Measurements from ENCODE around the gene COL18A1. TPM values are rescaled to one million over a fixed set of nuclear protein-coding genes. Genes with fewer than 3 reads are reported as not detected.

The COL18A1 gene
- total and polyA plus RNA-seq, 2 of the 8 experiments (the other 6 are each of a cell fraction or from before 2014, with no cell fraction given) = 145 to 201 TPM

- H2BK12ac ChIP-seq (ENCODE audit: low read depth, low read length) = peak overlapping the region; percentile 50; the same call in 1 of the 2 replicates
- WGBS, 2 experiments (ENCODE audit: extremely low coverage in 1 of 2, insufficient coverage in 1 of 2, insufficient read length in 1 of 2, insufficient replicate concordance in 2 of 2, low coverage in 1 of 2, low lambda C conversion rate in 2 of 2, missing lambda C conversion rate in 1 of 2) = 81% methylated on average over 11 of the region's 18 CpGs; no CpG with 5 or more reads in 1 of the 2 experiments
- ChIA-PET CTCF (ENCODE audit: partially characterized antibody) (interaction anchor here (0.7 to 2.6 kb wide), 14 partner anchors 13 to 226 kb away, joined by 3 to 13 read pairs (median 3); no protein-coding TSS in a partner anchor), POLR2A (ENCODE audit: partially characterized antibody) (interaction anchor here (0.8 to 3.6 kb wide), 5 partner anchors 9 to 145 kb away, joined by 3 to 17 read pairs (median 4); no protein-coding TSS in a partner anchor)
- peaks cover 12 to 51% of the 10 kb centered on the region in 2 experiments for H4K20me1 ChIP-seq (replicated peaks in 1 of 2; ENCODE audit: control insufficient read depth in 1 of 2, insufficient read depth in 2 of 2, low read length in 2 of 2)
- peaks cover 0 to 7% (median 1%) of the 10 kb centered on the region in 4 experiments; a peak in 4 of 8 replicates for H3K36me3 ChIP-seq (ENCODE audit: control insufficient read depth in 2 of 4, insufficient read depth in 4 of 4, low read length in 3 of 4)
- H4K91ac ChIP-seq (replicated peaks; ENCODE audit: insufficient read length, low read length) = peak overlapping the region; percentile 55
- H3K4me2 ChIP-seq (ENCODE audit: insufficient read depth in 1 of 2, low read depth in 2 of 2, low read length in 2 of 2) = no peak overlapping the region
- no peaks in the 10 kb centered on the region for H3K9me3 ChIP-seq (ENCODE audit: insufficient read depth in 2 of 2, low read depth in 1 of 2, low read length in 1 of 2)
- peak overlapping the region; percentile 99; the same call in 1 of the 2 replicates for H2BK15ac ChIP-seq (ENCODE audit: low read length)
- H3K79me2 ChIP-seq (ENCODE audit: control insufficient read depth in 1 of 2, insufficient read depth in 2 of 2, low read length in 2 of 2) = peaks cover 5 to 93% of the 10 kb centered on the region in 2 experiments; a peak in 3 of 4 replicates
- no peak overlapping the region for H2BK120ac ChIP-seq (replicated peaks; ENCODE audit: low read depth, low read length)
- no peak overlapping the region for H2BK20ac ChIP-seq (ENCODE audit: low read length)
- H3K27me3 ChIP-seq (replicated peaks in 1 of 4; ENCODE audit: control insufficient read depth in 3 of 4, extremely low read depth in 1 of 4, insufficient read depth in 3 of 4, low read length in 3 of 4) = no peaks in the 10 kb centered on the region
- no peak overlapping the region for H3K14ac ChIP-seq (ENCODE audit: insufficient read length)
- no peak overlapping the region for H3K4me3 ChIP-seq (ENCODE audit: extremely low read depth in 1 of 4, insufficient read depth in 2 of 4, low read depth in 3 of 4, low read length in 4 of 4)
- peaks cover 0 to 21% (median 15%) of the 10 kb centered on the region in 4 experiments; a peak in 6 of 7 replicates for H3K4me1 ChIP-seq (replicated peaks in 1 of 4; ENCODE audit: control insufficient read depth in 3 of 4, insufficient read depth in 4 of 4, low read length in 3 of 4)
- H3K56ac ChIP-seq (replicated peaks; ENCODE audit: insufficient read length, low read depth, low read length) = no peak overlapping the region
- TF ChIP-seq MAX (IDR thresholded peaks at IDR 0.05) (0 out of 2 replicates have a peak, but pooled peaks have one; percentile 22), E2F6 (IDR thresholded peaks at IDR 0.05) (0 out of 2 replicates have a peak, but pooled peaks have one; percentile 47), SP4 (IDR thresholded peaks at IDR 0.05; ENCODE audit: low read length) (no peak)
- peak overlapping the region; percentile 87 for H2AK5ac ChIP-seq (ENCODE audit: low read depth, low read length)
- no peak overlapping the region for H3K4ac ChIP-seq (replicated peaks; ENCODE audit: insufficient read length, low read depth, low read length)
- peak overlapping the region; percentile 35; the same call in 1 of the 2 replicates for H3K27ac ChIP-seq (ENCODE audit: low read depth, low read length)
- H3K18ac ChIP-seq (ENCODE audit: extremely low read depth, low read length) = no peak overlapping the region; the same call in 1 of the 2 replicates
- FAIRE-seq (no peak), DNase-seq (ENCODE audit: low read depth in 1 of 2, low spot score in 2 of 2) (no peak)
- H2AFZ ChIP-seq (ENCODE audit: low read length) = no peak overlapping the region
- H4K8ac ChIP-seq (ENCODE audit: extremely low read depth, insufficient read depth, low read length) = no peak overlapping the region
- peak overlapping the region; percentile 85 for H2BK5ac ChIP-seq (ENCODE audit: low read depth, low read length)
- peaks cover 11% of the 10 kb centered on the region for H3K23me2 ChIP-seq (ENCODE audit: low read depth, low read length)
- H3K79me1 ChIP-seq (ENCODE audit: low read depth, low read length) = peaks cover 27% of the 10 kb centered on the region
- no peak overlapping the region for H4K5ac ChIP-seq (ENCODE audit: insufficient read length, low read depth, low read length)
- no peak overlapping the region for H3K23ac ChIP-seq (ENCODE audit: insufficient read length)
- H3K9ac ChIP-seq (replicated peaks in 1 of 4; ENCODE audit: extremely low read depth in 1 of 4, low read depth in 3 of 4, low read length in 3 of 4) = no peak overlapping the region
Measured at GRCh38 chr21:45436351-45437065, 31.5 kb downstream of the COL18A1 start.

Data from H1 (cell line).